ENCODE results near the gene BAIAP2L2.
"Not testable (repeated sequence)": the region's sequence is repeated elsewhere in the genome, so short reads cannot be mapped to it uniquely, and the experiment has no call there.

The BAIAP2L2 gene

GRCh38 chr22:38049812-38050619, 60.5 kb downstream of the BAIAP2L2 start:
- Histone ChIP-seq H3K9me3 (ENCODE audit: control insufficient read depth, low read depth, low read length) (no peaks in the 10 kb centered on the region), H3K4me3 (ENCODE audit: low read length) (no peak overlapping the region), H3K36me3 (ENCODE audit: control insufficient read depth, low read depth, low read length) (no peaks in the 10 kb centered on the region), H3K27me3 (ENCODE audit: control insufficient read depth, insufficient read depth, low read length) (no peaks in the 10 kb centered on the region), H3K4me1 (ENCODE audit: control insufficient read depth, low read depth, low read length) (no peaks in the 10 kb centered on the region), H3K27ac (ENCODE audit: low read length) (no peak overlapping the region), H3K9ac (ENCODE audit: low read length) (no peak overlapping the region)

- Histone ChIP-seq H3K4me3 (ENCODE audit: low read length) (no peak overlapping the region), H3K27me3 (ENCODE audit: control insufficient read depth, insufficient read depth, low read length) (no peaks in the 10 kb centered on the region), H3K9me3 (ENCODE audit: control insufficient read depth, low read depth, low read length) (no peaks in the 10 kb centered on the region), H3K27ac (ENCODE audit: low read length) (no peak overlapping the region), H3K9ac (ENCODE audit: low read length) (no peak overlapping the region), H3K36me3 (ENCODE audit: control insufficient read depth, low read depth, low read length) (no peaks in the 10 kb centered on the region), H3K4me1 (ENCODE audit: control insufficient read depth, low read depth, low read length) (no peaks in the 10 kb centered on the region)
Measured at GRCh38 chr22:38046070-38046748, 64.3 kb downstream of the BAIAP2L2 start.

- Histone ChIP-seq H3K4me1 (ENCODE audit: control insufficient read depth, low read depth, low read length) (no peaks in the 10 kb centered on the region), H3K27ac (ENCODE audit: low read length) (no peak overlapping the region), H3K9ac (ENCODE audit: low read length) (no peak overlapping the region), H3K4me3 (ENCODE audit: low read length) (no peak overlapping the region), H3K36me3 (ENCODE audit: control insufficient read depth, low read depth, low read length) (no peaks in the 10 kb centered on the region), H3K9me3 (ENCODE audit: control insufficient read depth, low read depth, low read length) (no peaks in the 10 kb centered on the region), H3K27me3 (ENCODE audit: control insufficient read depth, insufficient read depth, low read length) (no peaks in the 10 kb centered on the region)
Measured at GRCh38 chr22:38043151-38044039, 67.1 kb downstream of the BAIAP2L2 start.

GRCh38 chr22:38042488-38042790, 68.0 kb downstream of the BAIAP2L2 start:
- Histone ChIP-seq H3K9ac (ENCODE audit: low read length) (no peak overlapping the region), H3K36me3 (ENCODE audit: control insufficient read depth, low read depth, low read length) (no peaks in the 10 kb centered on the region), H3K4me1 (ENCODE audit: control insufficient read depth, low read depth, low read length) (no peaks in the 10 kb centered on the region), H3K27ac (ENCODE audit: low read length) (no peak overlapping the region), H3K4me3 (ENCODE audit: low read length) (no peak overlapping the region), H3K27me3 (ENCODE audit: control insufficient read depth, insufficient read depth, low read length) (no peaks in the 10 kb centered on the region), H3K9me3 (ENCODE audit: control insufficient read depth, low read depth, low read length) (no peaks in the 10 kb centered on the region)

- Histone ChIP-seq H3K36me3 (ENCODE audit: control insufficient read depth, low read depth, low read length) (no peaks in the 10 kb centered on the region), H3K4me1 (ENCODE audit: control insufficient read depth, low read depth, low read length) (no peaks in the 10 kb centered on the region), H3K4me3 (ENCODE audit: low read length) (no peak overlapping the region), H3K9me3 (ENCODE audit: control insufficient read depth, low read depth, low read length) (no peaks in the 10 kb centered on the region), H3K9ac (ENCODE audit: low read length) (no peak overlapping the region), H3K27me3 (ENCODE audit: control insufficient read depth, insufficient read depth, low read length) (no peaks in the 10 kb centered on the region), H3K27ac (ENCODE audit: low read length) (no peak overlapping the region)
Measured at GRCh38 chr22:38041760-38042487, 68.6 kb downstream of the BAIAP2L2 start.

GRCh38 chr22:38040953-38041759, 69.3 kb downstream of the BAIAP2L2 start:
- H3K9me3 ChIP-seq (ENCODE audit: control insufficient read depth, low read depth, low read length), result no peaks in the 10 kb centered on the region
- H3K4me3 ChIP-seq (ENCODE audit: low read length), result no peak overlapping the region
- no peaks in the 10 kb centered on the region for H3K36me3 ChIP-seq (ENCODE audit: control insufficient read depth, low read depth, low read length)
- H3K27ac ChIP-seq (ENCODE audit: low read length), result no peak overlapping the region
- H3K9ac ChIP-seq (ENCODE audit: low read length), result no peak overlapping the region
- H3K4me1 ChIP-seq (ENCODE audit: control insufficient read depth, low read depth, low read length), result no peaks in the 10 kb centered on the region
- no peaks in the 10 kb centered on the region for H3K27me3 ChIP-seq (ENCODE audit: control insufficient read depth, insufficient read depth, low read length)

- Histone ChIP-seq H3K27me3 (ENCODE audit: control insufficient read depth, insufficient read depth, low read length) (no peaks in the 10 kb centered on the region), H3K36me3 (ENCODE audit: control insufficient read depth, low read depth, low read length) (no peaks in the 10 kb centered on the region), H3K27ac (ENCODE audit: low read length) (no peak overlapping the region), H3K4me3 (ENCODE audit: low read length) (no peak overlapping the region), H3K4me1 (ENCODE audit: control insufficient read depth, low read depth, low read length) (peaks cover 8% of the 10 kb centered on the region), H3K9ac (ENCODE audit: low read length) (no peak overlapping the region), H3K9me3 (ENCODE audit: control insufficient read depth, low read depth, low read length) (no peaks in the 10 kb centered on the region)
Measured at GRCh38 chr22:38038890-38039812, 71.3 kb downstream of the BAIAP2L2 start.

GRCh38 chr22:38038426-38038825, 72.1 kb downstream of the BAIAP2L2 start:
- H3K9ac ChIP-seq (ENCODE audit: low read length), result no peak overlapping the region
- H3K4me1 ChIP-seq (ENCODE audit: control insufficient read depth, low read depth, low read length), result peaks cover 15% of the 10 kb centered on the region
- no peaks in the 10 kb centered on the region for H3K36me3 ChIP-seq (ENCODE audit: control insufficient read depth, low read depth, low read length)
- H3K27ac ChIP-seq (ENCODE audit: low read length), result no peak overlapping the region
- H3K4me3 ChIP-seq (ENCODE audit: low read length), result no peak overlapping the region
- no peaks in the 10 kb centered on the region for H3K9me3 ChIP-seq (ENCODE audit: control insufficient read depth, low read depth, low read length)
- H3K27me3 ChIP-seq (ENCODE audit: control insufficient read depth, insufficient read depth, low read length), result no peaks in the 10 kb centered on the region

- H3K36me3 ChIP-seq (ENCODE audit: control insufficient read depth, low read depth, low read length); H3K9ac ChIP-seq (ENCODE audit: low read length); H3K9me3 ChIP-seq (ENCODE audit: control insufficient read depth, low read depth, low read length); H3K4me3 ChIP-seq (ENCODE audit: low read length); H3K27ac ChIP-seq (ENCODE audit: low read length); H3K27me3 ChIP-seq (ENCODE audit: control insufficient read depth, insufficient read depth, low read length): not testable (repeated sequence)
- peaks cover 17% of the 10 kb centered on the region for H3K4me1 ChIP-seq (ENCODE audit: control insufficient read depth, low read depth, low read length)
Measured at GRCh38 chr22:38037367-38038150, 72.9 kb downstream of the BAIAP2L2 start.

Measured in iPS-18a (cell line).